Measurements from ENCODE around the gene MAP4K4.

Gene MAP4K4

GRCh38 chr2:101790857-101791256, 93.3 kb downstream of the MAP4K4 start:
- DNase-seq (ENCODE audit: low read depth) = no peak

GRCh38 chr2:101792208-101792607, 94.7 kb downstream of the MAP4K4 start:
- DNase-seq (ENCODE audit: low read depth) = no peak

GRCh38 chr2:101793277-101793969, 95.9 kb downstream of the MAP4K4 start:
- DNase-seq (ENCODE audit: low read depth) = no peak

GRCh38 chr2:101794141-101794540, 96.6 kb downstream of the MAP4K4 start:
- DNase-seq (ENCODE audit: low read depth) = no peak

- no peak for DNase-seq (ENCODE audit: low read depth)
Observed at GRCh38 chr2:101795033-101795432, 97.5 kb downstream of the MAP4K4 start.

- DNase-seq (ENCODE audit: low read depth) = no peak
Observed at GRCh38 chr2:101796825-101797600, 99.5 kb downstream of the MAP4K4 start.

GRCh38 chr2:101801496-101801895, 104.0 kb downstream of the MAP4K4 start:
- no peak for DNase-seq (ENCODE audit: low read depth)

GRCh38 chr2:101802329-101802728, 104.8 kb downstream of the MAP4K4 start:
- no peak for DNase-seq (ENCODE audit: low read depth)

GRCh38 chr2:101803128-101803527, 105.6 kb downstream of the MAP4K4 start:
- DNase-seq (ENCODE audit: low read depth) = no peak

- DNase-seq (ENCODE audit: low read depth) = no peak
Observed at GRCh38 chr2:101803945-101804696, 106.6 kb downstream of the MAP4K4 start.

- no peak for DNase-seq (ENCODE audit: low read depth)
Observed at GRCh38 chr2:101805152-101806088, 107.9 kb downstream of the MAP4K4 start.

GRCh38 chr2:101806123-101806522, 108.6 kb downstream of the MAP4K4 start:
- DNase-seq (ENCODE audit: low read depth) = no peak

- DNase-seq (ENCODE audit: low read depth) = no peak
Observed at GRCh38 chr2:101806701-101807100, 109.2 kb downstream of the MAP4K4 start.

- DNase-seq (ENCODE audit: low read depth) = no peak
Observed at GRCh38 chr2:101807242-101807641, 109.7 kb downstream of the MAP4K4 start.

GRCh38 chr2:101808006-101808562, 110.6 kb downstream of the MAP4K4 start:
- no peak for DNase-seq (ENCODE audit: low read depth)

GRCh38 chr2:101809698-101810097, 112.2 kb downstream of the MAP4K4 start:
- DNase-seq (ENCODE audit: low read depth) = no peak

GRCh38 chr2:101811226-101812015, 113.9 kb downstream of the MAP4K4 start:
- no peak for DNase-seq (ENCODE audit: low read depth)

- DNase-seq (ENCODE audit: low read depth) = no peak
Observed at GRCh38 chr2:101812226-101812625, 114.7 kb downstream of the MAP4K4 start.

GRCh38 chr2:101814752-101815151, 117.2 kb downstream of the MAP4K4 start:
- no peak for DNase-seq (ENCODE audit: low read depth)

- no peak for DNase-seq (ENCODE audit: low read depth)
Observed at GRCh38 chr2:101815154-101815553, 117.6 kb downstream of the MAP4K4 start.

Data from T-helper 22 cell (primary cell).